CD4-positive, alpha-beta T cell (primary cell): ENCODE measurements around the gene CTNNB1. TPM values are rescaled to one million over a fixed set of nuclear protein-coding genes. Genes with fewer than 3 reads are reported as not detected.

ENCODE experiments used
- ATAC-seq: fragments of 200-7000 bp; cut with Tn5 transposase; one replicate; pipeline ENCODE4 v1.10.0; 2022; ENCODE audit warnings: mild to moderate bottlenecking; ENCODE audit not compliant: poor library complexity
- CTCF ChIA-PET: fragments of 350-600 bp; sonication (Branson Sonifier 250); formaldehyde crosslinking; loops from one replicate; lab custom pipeline; 2021; ENCODE audit warnings: antibody characterized with exemption, inconsistent platforms; lab: Charles Lee
- POLR2A ChIA-PET: fragments of 350-600 bp; sonication (Branson Sonifier 250); formaldehyde crosslinking; loops from one replicate; lab custom pipeline; 2021; ENCODE audit warnings: antibody characterized with exemption, inconsistent platforms; lab: Charles Lee
- DNase-seq, 14 experiments: peaks; one replicate each; pipeline ENCODE4 v3.0.0-alpha.2; 2013 to 2020; ENCODE audit warnings: mixed read lengths in 2 of 14
- H3K27ac ChIP-seq, 2 donors: one replicate each; pipeline versions ENCODE4 v1.5.1 to v1.7.0; 2013; ENCODE audit warnings: low read length in 2 of 2, low read depth in 1 of 2, mild to moderate bottlenecking in 1 of 2
- H3K27me3 ChIP-seq, 2 experiments: 1 replicate in 1 of 2; 2 replicates in 1 of 2; pipeline versions ENCODE4 v1.6.1 to v1.7.0; 2013; ENCODE audit warnings: low read length in 2 of 2, control low read depth in 1 of 2, mild to moderate bottlenecking in 1 of 2, moderate library complexity in 1 of 2; ENCODE audit not compliant: insufficient read depth in 2 of 2, control insufficient read depth in 1 of 2
- H3K36me3 ChIP-seq: one replicate; pipeline ENCODE4 v1.6.1; 2013; ENCODE audit warnings: low read length, control low read depth; ENCODE audit not compliant: insufficient read depth
- H3K4me1 ChIP-seq: one replicate; pipeline ENCODE4 v1.6.1; 2013; ENCODE audit warnings: low read length, control low read depth; ENCODE audit not compliant: insufficient read depth
- H3K4me3 ChIP-seq: one replicate; pipeline ENCODE4 v1.5.1; 2013; ENCODE audit warnings: mild to moderate bottlenecking, low read length, moderate library complexity
- H3K9me3 ChIP-seq, 2 experiments: 1 replicate in 1 of 2; 2 replicates in 1 of 2; pipeline versions ENCODE4 v1.6.1 to v1.7.0; 2013; ENCODE audit warnings: low read length in 2 of 2, mild to moderate bottlenecking in 2 of 2, control low read depth in 1 of 2, moderate library complexity in 1 of 2; ENCODE audit not compliant: control insufficient read depth in 1 of 2, insufficient read depth in 1 of 2
- H3K27ac Mint-ChIP-seq: one replicate; pipeline ENCODE4 v1.8.0; 2020; ENCODE audit warnings: mixed read lengths
- H3K27me3 Mint-ChIP-seq: one replicate; pipeline ENCODE4 v1.8.0; 2021; ENCODE audit warnings: mixed read lengths
- H3K36me3 Mint-ChIP-seq: one replicate; pipeline ENCODE4 v1.8.0; 2021; ENCODE audit warnings: low read depth, mixed read lengths
- H3K4me1 Mint-ChIP-seq: one replicate; pipeline ENCODE4 v1.8.0; 2021; ENCODE audit warnings: low read depth, mixed read lengths
- H3K4me3 Mint-ChIP-seq: one replicate; pipeline ENCODE4 v1.8.0; 2020; ENCODE audit warnings: mild to moderate bottlenecking, mixed read lengths
- H3K9me3 Mint-ChIP-seq: one replicate; pipeline ENCODE4 v1.8.0; 2020; ENCODE audit warnings: mixed read lengths
- intact Hi-C, 2 experiments: fragments of 100-400 bp; cut with DNase I in 1 of 2; cut with micrococcal nuclease in 1 of 2; formaldehyde crosslinking; loops; one replicate each; pipeline versions ENCODE4 v1.15.1 to v1.9.0; 2023 to 2025; cut with DNase I, micrococcal nuclease
- total RNA-seq, 174 experiments: library from RNA in 2 of 174; stranded (reverse) in 2 of 174; gene quantifications; one replicate each; pipeline ENCODE4 v1.2.3 and lab custom pipeline; 2021 to 2026
- TF ChIP-seq, protein P1 (sequence below): fragments of 200-600 bp; IDR thresholded peaks from one replicate; pipeline ENCODE4 v1.8.0; 2022; ENCODE audit warnings: antibody characterized with exemption, mild to moderate bottlenecking

CTNNB1 gene
- total RNA-seq, 2 experiments from 2014 or later = 226 to 228 TPM

- TF ChIP-seq, protein P1, sequence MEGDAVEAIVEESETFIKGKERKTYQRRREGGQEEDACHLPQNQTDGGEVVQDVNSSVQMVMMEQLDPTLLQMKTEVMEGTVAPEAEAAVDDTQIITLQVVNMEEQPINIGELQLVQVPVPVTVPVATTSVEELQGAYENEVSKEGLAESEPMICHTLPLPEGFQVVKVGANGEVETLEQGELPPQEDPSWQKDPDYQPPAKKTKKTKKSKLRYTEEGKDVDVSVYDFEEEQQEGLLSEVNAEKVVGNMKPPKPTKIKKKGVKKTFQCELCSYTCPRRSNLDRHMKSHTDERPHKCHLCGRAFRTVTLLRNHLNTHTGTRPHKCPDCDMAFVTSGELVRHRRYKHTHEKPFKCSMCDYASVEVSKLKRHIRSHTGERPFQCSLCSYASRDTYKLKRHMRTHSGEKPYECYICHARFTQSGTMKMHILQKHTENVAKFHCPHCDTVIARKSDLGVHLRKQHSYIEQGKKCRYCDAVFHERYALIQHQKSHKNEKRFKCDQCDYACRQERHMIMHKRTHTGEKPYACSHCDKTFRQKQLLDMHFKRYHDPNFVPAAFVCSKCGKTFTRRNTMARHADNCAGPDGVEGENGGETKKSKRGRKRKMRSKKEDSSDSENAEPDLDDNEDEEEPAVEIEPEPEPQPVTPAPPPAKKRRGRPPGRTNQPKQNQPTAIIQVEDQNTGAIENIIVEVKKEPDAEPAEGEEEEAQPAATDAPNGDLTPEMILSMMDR = no peak
- no peaks in the 10 kb centered on the region for H3K9me3 Mint-ChIP-seq
- Histone ChIP-seq H3K4me3 (no peak overlapping the region), H3K27ac (no peak overlapping the region), H3K36me3 (peaks cover 25% of the 10 kb centered on the region), H3K9me3 (no peaks in the 10 kb centered on the region), H3K27me3 (no peaks in the 10 kb centered on the region), H3K4me1 (peaks cover 24% of the 10 kb centered on the region)
- no peak overlapping the region for H3K4me3 Mint-ChIP-seq
- ATAC-seq (no peak), DNase-seq (no peak)
- peaks cover 40% of the 10 kb centered on the region for H3K36me3 Mint-ChIP-seq
- peaks cover 76% of the 10 kb centered on the region for H3K4me1 Mint-ChIP-seq
- intact Hi-C loops = no loop called here
- ChIA-PET POLR2A (no interaction called here), CTCF (no interaction called here)
- H3K27ac Mint-ChIP-seq = peak overlapping the region; percentile 12
- H3K27me3 Mint-ChIP-seq = no peaks in the 10 kb centered on the region
These were observed 21.8 kb downstream of the CTNNB1 start for GRCh38 chr3:41220906-41221677.

DNA sequence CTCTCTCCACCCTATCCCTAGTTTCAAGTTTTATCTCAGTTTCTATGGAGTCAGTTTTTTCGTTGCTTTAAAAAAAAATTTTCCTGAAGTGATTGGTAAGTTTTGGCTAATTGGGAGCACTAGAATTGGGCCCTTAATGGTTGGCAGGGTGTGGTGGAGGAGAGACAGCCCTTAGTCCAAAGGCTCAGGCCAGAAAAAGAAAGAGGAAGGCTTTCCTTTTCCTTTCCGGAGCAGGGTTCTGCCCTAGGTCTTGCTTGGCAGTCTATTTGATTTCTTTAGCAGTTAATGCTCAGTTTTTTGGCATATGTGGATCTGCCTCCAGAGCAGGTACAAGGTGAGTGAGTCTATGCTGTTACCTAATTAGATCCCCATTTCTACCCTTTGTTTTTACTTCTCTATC lies 22.7 kb downstream of the CTNNB1 start:
- TF ChIP-seq, protein P1 = no peak
- no peaks in the 10 kb centered on the region for H3K27me3 Mint-ChIP-seq
- ChIA-PET CTCF (no interaction called here), POLR2A (no interaction called here)
- Histone ChIP-seq H3K27me3 (no peaks in the 10 kb centered on the region), H3K27ac (no peak overlapping the region), H3K4me3 (no peak overlapping the region), H3K4me1 (peaks cover 22% of the 10 kb centered on the region), H3K36me3 (peaks cover 34% of the 10 kb centered on the region), H3K9me3 (no peaks in the 10 kb centered on the region)
- ATAC-seq (no peak), DNase-seq (no peak)
- no peaks in the 10 kb centered on the region for H3K9me3 Mint-ChIP-seq
- peaks cover 49% of the 10 kb centered on the region for H3K36me3 Mint-ChIP-seq
- peak overlapping the region; percentile 3 for H3K27ac Mint-ChIP-seq
- no peak overlapping the region for H3K4me3 Mint-ChIP-seq
- peaks cover 75% of the 10 kb centered on the region for H3K4me1 Mint-ChIP-seq
- intact Hi-C loops = no loop called here

GRCh38 chr3:41222501-41222900 lies 23.2 kb downstream of the CTNNB1 start:
- peaks cover 39% of the 10 kb centered on the region for H3K36me3 ChIP-seq
- ATAC-seq (no peak), DNase-seq (no peak)
- H3K4me3 ChIP-seq = no peak overlapping the region
- no peak overlapping the region for H3K4me3 Mint-ChIP-seq
- ChIA-PET POLR2A (no interaction called here), CTCF (no interaction called here)
- H3K27ac Mint-ChIP-seq = peak overlapping the region; percentile 3
- peaks cover 54% of the 10 kb centered on the region for H3K36me3 Mint-ChIP-seq
- no peak overlapping the region for H3K27ac ChIP-seq
- H3K9me3 ChIP-seq = no peaks in the 10 kb centered on the region
- H3K4me1 Mint-ChIP-seq = peaks cover 73% of the 10 kb centered on the region
- H3K27me3 ChIP-seq = no peaks in the 10 kb centered on the region
- no peaks in the 10 kb centered on the region for H3K27me3 Mint-ChIP-seq
- peaks cover 20% of the 10 kb centered on the region for H3K4me1 ChIP-seq
- H3K9me3 Mint-ChIP-seq = no peaks in the 10 kb centered on the region
- TF ChIP-seq, protein P1 = no peak
- intact Hi-C loops = no loop called here
